C4-2B (cell line): Measurements from ENCODE around the gene NPRL2.

Experiments
- ZFX ChIP-seq: fragments of 450-650 bp; IDR thresholded peaks from 2 replicates; pipeline ENCODE4 v1.6.1; 2017
- TF ChIP-seq, protein P1 (sequence below): fragments of 450-650 bp; conservative IDR thresholded peaks from 2 replicates; pipeline ENCODE4 v1.5.1; 2017; ENCODE audit warnings: mild to moderate bottlenecking

GRCh38 chr3:50353245-50354004 lies 2.9 kb upstream of the NPRL2 start:
- no peak for TF ChIP-seq ZFX
- TF ChIP-seq, protein P1, sequence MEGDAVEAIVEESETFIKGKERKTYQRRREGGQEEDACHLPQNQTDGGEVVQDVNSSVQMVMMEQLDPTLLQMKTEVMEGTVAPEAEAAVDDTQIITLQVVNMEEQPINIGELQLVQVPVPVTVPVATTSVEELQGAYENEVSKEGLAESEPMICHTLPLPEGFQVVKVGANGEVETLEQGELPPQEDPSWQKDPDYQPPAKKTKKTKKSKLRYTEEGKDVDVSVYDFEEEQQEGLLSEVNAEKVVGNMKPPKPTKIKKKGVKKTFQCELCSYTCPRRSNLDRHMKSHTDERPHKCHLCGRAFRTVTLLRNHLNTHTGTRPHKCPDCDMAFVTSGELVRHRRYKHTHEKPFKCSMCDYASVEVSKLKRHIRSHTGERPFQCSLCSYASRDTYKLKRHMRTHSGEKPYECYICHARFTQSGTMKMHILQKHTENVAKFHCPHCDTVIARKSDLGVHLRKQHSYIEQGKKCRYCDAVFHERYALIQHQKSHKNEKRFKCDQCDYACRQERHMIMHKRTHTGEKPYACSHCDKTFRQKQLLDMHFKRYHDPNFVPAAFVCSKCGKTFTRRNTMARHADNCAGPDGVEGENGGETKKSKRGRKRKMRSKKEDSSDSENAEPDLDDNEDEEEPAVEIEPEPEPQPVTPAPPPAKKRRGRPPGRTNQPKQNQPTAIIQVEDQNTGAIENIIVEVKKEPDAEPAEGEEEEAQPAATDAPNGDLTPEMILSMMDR: no peak
